Prostate gland (tissue), 2 donors: ENCODE measurements around the gene STXBP5L.

Experiments used
- POLR2AphosphoS5 ChIP-seq: sonication (generic); formaldehyde crosslinking; IDR thresholded peaks from one replicate; pipeline ENCODE4 v1.6.1; 2017; ENCODE audit warnings: antibody characterized with exemption
- TF ChIP-seq, protein P1 (sequence below), 4 experiments: fragments of 200-600 bp in 2 of 4; fragments of 450-650 bp in 2 of 4; sonication (generic) in 2 of 4; IDR thresholded peaks; 1 replicate in 3 of 4; 2 replicates in 1 of 4; pipeline ENCODE4 v1.5.1; 2016 to 2019; ENCODE audit warnings: antibody characterized with exemption in 4 of 4, mild to moderate bottlenecking in 2 of 4, moderate library complexity in 2 of 4

- TF ChIP-seq, protein P1, sequence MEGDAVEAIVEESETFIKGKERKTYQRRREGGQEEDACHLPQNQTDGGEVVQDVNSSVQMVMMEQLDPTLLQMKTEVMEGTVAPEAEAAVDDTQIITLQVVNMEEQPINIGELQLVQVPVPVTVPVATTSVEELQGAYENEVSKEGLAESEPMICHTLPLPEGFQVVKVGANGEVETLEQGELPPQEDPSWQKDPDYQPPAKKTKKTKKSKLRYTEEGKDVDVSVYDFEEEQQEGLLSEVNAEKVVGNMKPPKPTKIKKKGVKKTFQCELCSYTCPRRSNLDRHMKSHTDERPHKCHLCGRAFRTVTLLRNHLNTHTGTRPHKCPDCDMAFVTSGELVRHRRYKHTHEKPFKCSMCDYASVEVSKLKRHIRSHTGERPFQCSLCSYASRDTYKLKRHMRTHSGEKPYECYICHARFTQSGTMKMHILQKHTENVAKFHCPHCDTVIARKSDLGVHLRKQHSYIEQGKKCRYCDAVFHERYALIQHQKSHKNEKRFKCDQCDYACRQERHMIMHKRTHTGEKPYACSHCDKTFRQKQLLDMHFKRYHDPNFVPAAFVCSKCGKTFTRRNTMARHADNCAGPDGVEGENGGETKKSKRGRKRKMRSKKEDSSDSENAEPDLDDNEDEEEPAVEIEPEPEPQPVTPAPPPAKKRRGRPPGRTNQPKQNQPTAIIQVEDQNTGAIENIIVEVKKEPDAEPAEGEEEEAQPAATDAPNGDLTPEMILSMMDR (IDR thresholded peaks at IDR 0.05): no peak
- no peak for TF ChIP-seq POLR2AphosphoS5
These were observed 294.6 kb downstream of the STXBP5L start for GRCh38 chr3:121202573-121202972.
